Measurements from ENCODE around the gene RRBP1. TPM values are rescaled to one million over a fixed set of nuclear protein-coding genes. Genes with fewer than 3 reads are reported as not detected.

RRBP1 gene
- total and polyA plus RNA-seq, 2 donors (not counting 3 experiments of a cell fraction or from before 2014, with no cell fraction given): 50.3 to 236 TPM

GRCh38 chr20:17709361-17710293 lies 27.6 kb upstream of the RRBP1 start:
- intact Hi-C loops (cut with micrococcal nuclease) (no loop called here), dilution Hi-C loops (cut with MboI; ENCODE audit: extremely low pct_ligation_motif_present, low sequenced_read_pairs) (no loop called here)
- Histone ChIP-seq H3K36me3 (ENCODE audit: control insufficient read depth in 2 of 2, extremely low read depth in 1 of 2, insufficient read depth in 2 of 2, low read length in 2 of 2) (no peaks in the 10 kb centered on the region), H3K4me3 (replicated peaks in 1 of 3; ENCODE audit: insufficient read depth in 1 of 3, low read depth in 1 of 3, low read length in 3 of 3) (no peak overlapping the region), H3K27me3 (ENCODE audit: control insufficient read depth in 2 of 2, insufficient read depth in 2 of 2, low read length in 2 of 2) (peaks cover 2% of the 10 kb centered on the region in 2 experiments), H2AFZ (ENCODE audit: low read depth, low read length) (no peak overlapping the region), H3K4me2 (ENCODE audit: insufficient read depth, low read length) (no peak overlapping the region), H4K20me1 (replicated peaks; ENCODE audit: control insufficient read depth, extremely low read depth, insufficient read depth, low read length) (no peaks in the 10 kb centered on the region), H3K9me3 (replicated peaks; ENCODE audit: control insufficient read depth, insufficient read depth, low read length) (no peaks in the 10 kb centered on the region), H3K27ac (ENCODE audit: insufficient read depth, low read depth, low read length) (no peak overlapping the region), H3K9me1 (replicated peaks; ENCODE audit: control insufficient read depth, extremely low read depth, insufficient read depth, low read length) (no peaks in the 10 kb centered on the region), H3K4me1 (ENCODE audit: control insufficient read depth, extremely low read depth, insufficient read depth, low read length) (no peaks in the 10 kb centered on the region), H3K79me2 (ENCODE audit: control insufficient read depth, insufficient read depth, low read length) (no peaks in the 10 kb centered on the region), H3K9ac (replicated peaks; ENCODE audit: extremely low read depth, insufficient read depth, low read length) (no peak overlapping the region)
- ChIA-PET CTCF (interaction anchor here (1.3 kb wide), 1 partner anchor 187 kb away, joined by 5 read pairs; no protein-coding TSS in a partner anchor), POLR2A (no interaction called here)
- no peak for FAIRE-seq
- no TSS peak for BruUV-seq (replicated peaks)
- TF ChIP-seq, protein P1, sequence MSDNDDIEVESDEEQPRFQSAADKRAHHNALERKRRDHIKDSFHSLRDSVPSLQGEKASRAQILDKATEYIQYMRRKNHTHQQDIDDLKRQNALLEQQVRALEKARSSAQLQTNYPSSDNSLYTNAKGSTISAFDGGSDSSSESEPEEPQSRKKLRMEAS (IDR thresholded peaks at IDR 0.05; ENCODE audit: insufficient read depth, insufficient read length): no peak
- no peak for TF ChIP-seq GATA2 (IDR thresholded peaks at IDR 0.05; ENCODE audit: insufficient read depth, insufficient read length, low read depth, low read length)
- TF ChIP-seq POLR2AphosphoS5 (IDR thresholded peaks at IDR 0.05; ENCODE audit: insufficient read depth, low read depth, low read length): no peak
- TF ChIP-seq EZH2 (IDR thresholded peaks at IDR 0.05; ENCODE audit: borderline replicate concordance, low read depth, low read length, severe bottlenecking): no peak
- no peak for TF ChIP-seq MYC (IDR thresholded peaks at IDR 0.05; ENCODE audit: low read depth, low read length)
- TF ChIP-seq JUN (IDR thresholded peaks at IDR 0.05; ENCODE audit: borderline replicate concordance, insufficient read depth, insufficient read length, low read depth): no peak
- no peak for TF ChIP-seq CTCF (IDR thresholded peaks at IDR 0.05; ENCODE audit: extremely low read depth in 1 of 2, insufficient read depth in 1 of 2, low read depth in 1 of 2, low read length in 2 of 2)
- no peak for TF ChIP-seq FOS (IDR thresholded peaks at IDR 0.05; ENCODE audit: borderline replicate concordance, insufficient read depth, low read length)
- no peak for DNase-seq (ENCODE audit: low read depth, low spot score)
